Measurements from ENCODE around the gene AUTS2.
"Not testable (repeated sequence)": the region's sequence is repeated elsewhere in the genome, so short reads cannot be mapped to it uniquely, and the experiment has no call there.

AUTS2 gene

GRCh38 chr7:70233776-70234175 is 635.5 kb downstream of the AUTS2 start:
- DNase-seq: no peak

GRCh38 chr7:70237256-70237655 is 639.0 kb downstream of the AUTS2 start:
- DNase-seq: no peak

- no peak for DNase-seq
Observed at GRCh38 chr7:70237831-70238575, 639.7 kb downstream of the AUTS2 start.

- no peak for DNase-seq
Observed at GRCh38 chr7:70239918-70240317, 641.6 kb downstream of the AUTS2 start.

- no peak for DNase-seq
Observed at GRCh38 chr7:70240873-70241272, 642.6 kb downstream of the AUTS2 start.

- no peak for DNase-seq
Observed at GRCh38 chr7:70241536-70242175, 643.4 kb downstream of the AUTS2 start.

GRCh38 chr7:70242826-70243225 is 644.6 kb downstream of the AUTS2 start:
- DNase-seq: no peak

GRCh38 chr7:70243443-70243842 is 645.2 kb downstream of the AUTS2 start:
- DNase-seq: no peak

- DNase-seq: no peak
Observed at GRCh38 chr7:70257921-70258320, 659.6 kb downstream of the AUTS2 start.

- no peak for DNase-seq
Observed at GRCh38 chr7:70259502-70259901, 661.2 kb downstream of the AUTS2 start.

GRCh38 chr7:70263471-70264255 is 665.4 kb downstream of the AUTS2 start:
- no peak for DNase-seq

GRCh38 chr7:70266186-70266585 is 667.9 kb downstream of the AUTS2 start:
- no peak for DNase-seq

GRCh38 chr7:70267381-70268120 is 669.3 kb downstream of the AUTS2 start:
- DNase-seq: no peak

GRCh38 chr7:70268179-70268578 is 669.9 kb downstream of the AUTS2 start:
- DNase-seq: no peak

- no peak for DNase-seq
Observed at GRCh38 chr7:70270149-70270548, 671.9 kb downstream of the AUTS2 start.

GRCh38 chr7:70271617-70272081 is 673.4 kb downstream of the AUTS2 start:
- no peak for DNase-seq

- not testable (repeated sequence) for DNase-seq
Observed at GRCh38 chr7:70275570-70275969, 677.3 kb downstream of the AUTS2 start.

- no peak for DNase-seq
Observed at GRCh38 chr7:70285187-70285586, 686.9 kb downstream of the AUTS2 start.

- DNase-seq: no peak
Observed at GRCh38 chr7:70285854-70286253, 687.6 kb downstream of the AUTS2 start.

- DNase-seq: no peak
Observed at GRCh38 chr7:70288781-70289456, 690.6 kb downstream of the AUTS2 start.

GRCh38 chr7:70292716-70293115 is 694.4 kb downstream of the AUTS2 start:
- no peak for DNase-seq

GRCh38 chr7:70294211-70294911 is 696.1 kb downstream of the AUTS2 start:
- no peak for DNase-seq

All from left hindlimb (tissue), 1 donor.